ENCODE data around the gene MBOAT1. TPM values are rescaled to one million over a fixed set of nuclear protein-coding genes. Genes with fewer than 3 reads are reported as not detected.

MBOAT1 gene
- total and polyA plus RNA-seq, 11 donors, result 2.1 to 14.4 (median 3.3) TPM

DNA sequence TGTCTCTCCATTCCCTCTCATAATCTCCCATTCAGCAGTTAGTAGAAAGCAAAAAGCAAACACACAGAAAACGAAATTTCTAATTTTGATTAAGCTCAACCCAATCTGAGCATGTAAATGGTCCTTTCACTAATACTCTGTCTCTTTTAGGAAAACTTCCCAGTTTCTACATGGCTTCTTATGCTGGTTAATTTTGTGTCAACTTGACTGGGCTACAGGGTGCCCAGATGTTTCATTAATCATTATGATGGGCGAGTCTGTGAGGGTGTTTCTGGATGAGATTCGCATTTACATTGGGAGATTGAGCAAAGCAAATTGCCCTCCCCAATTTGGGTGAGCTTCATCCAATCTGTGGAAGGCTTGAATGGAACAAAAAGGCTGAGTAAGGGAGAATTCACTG is 142.2 kb downstream of the MBOAT1 start:
- ATAC-seq, result no peak
- 86 to 91% (median 89%) methylated on average over 3 of the region's 3 CpGs for WGBS, 4 donors
- Histone ChIP-seq H3K4me1 (no peaks in the 10 kb centered on the region), H3K36me3 (no peaks in the 10 kb centered on the region), H3K27me3 (no peaks in the 10 kb centered on the region), H3K4me3 (no peak overlapping the region), H3K9me3 (peaks cover 0 to 18% (median 0%) of the 10 kb centered on the region in 12 donors), H3K27ac (no peak overlapping the region)
- no peak for DNase-seq
- TF ChIP-seq, protein P1, sequence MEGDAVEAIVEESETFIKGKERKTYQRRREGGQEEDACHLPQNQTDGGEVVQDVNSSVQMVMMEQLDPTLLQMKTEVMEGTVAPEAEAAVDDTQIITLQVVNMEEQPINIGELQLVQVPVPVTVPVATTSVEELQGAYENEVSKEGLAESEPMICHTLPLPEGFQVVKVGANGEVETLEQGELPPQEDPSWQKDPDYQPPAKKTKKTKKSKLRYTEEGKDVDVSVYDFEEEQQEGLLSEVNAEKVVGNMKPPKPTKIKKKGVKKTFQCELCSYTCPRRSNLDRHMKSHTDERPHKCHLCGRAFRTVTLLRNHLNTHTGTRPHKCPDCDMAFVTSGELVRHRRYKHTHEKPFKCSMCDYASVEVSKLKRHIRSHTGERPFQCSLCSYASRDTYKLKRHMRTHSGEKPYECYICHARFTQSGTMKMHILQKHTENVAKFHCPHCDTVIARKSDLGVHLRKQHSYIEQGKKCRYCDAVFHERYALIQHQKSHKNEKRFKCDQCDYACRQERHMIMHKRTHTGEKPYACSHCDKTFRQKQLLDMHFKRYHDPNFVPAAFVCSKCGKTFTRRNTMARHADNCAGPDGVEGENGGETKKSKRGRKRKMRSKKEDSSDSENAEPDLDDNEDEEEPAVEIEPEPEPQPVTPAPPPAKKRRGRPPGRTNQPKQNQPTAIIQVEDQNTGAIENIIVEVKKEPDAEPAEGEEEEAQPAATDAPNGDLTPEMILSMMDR (IDR thresholded peaks at IDR 0.05), result no peak
- no peak for TF ChIP-seq POLR2A (IDR thresholded peaks at IDR 0.05)
- intact Hi-C loops (cut with DNase I), result no loop called here

DNA sequence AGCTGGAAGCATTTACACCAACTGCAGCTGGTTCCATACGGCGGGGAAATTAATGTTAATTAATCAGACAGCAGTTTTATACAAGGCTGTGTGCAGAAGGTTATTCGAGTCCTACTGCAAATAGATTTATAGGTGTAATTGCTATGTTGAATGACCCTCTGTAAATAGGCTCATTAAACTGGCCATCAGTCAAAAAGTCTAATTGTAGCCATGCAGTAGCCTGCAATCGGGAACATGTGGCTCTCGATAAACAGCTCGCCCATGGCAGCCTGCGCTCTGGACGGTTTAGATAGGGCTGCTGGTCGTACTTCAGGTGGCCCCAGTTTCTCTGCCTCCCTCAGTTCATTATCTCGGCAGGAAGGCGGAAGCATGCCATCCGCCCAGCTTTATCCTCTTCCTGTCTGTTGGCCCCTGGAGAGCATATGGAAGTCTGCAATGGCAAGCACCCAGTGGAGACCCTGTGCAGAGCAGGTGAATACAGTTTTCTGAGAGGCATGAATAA is 143.2 kb downstream of the MBOAT1 start:
- WGBS, 4 donors, result 74 to 82% (median 79%) methylated on average over 11 to 12 of the region's 12 CpGs
- Histone ChIP-seq H3K4me1 (no peaks in the 10 kb centered on the region), H3K27me3 (no peaks in the 10 kb centered on the region), H3K4me3 (no peak overlapping the region), H3K36me3 (no peaks in the 10 kb centered on the region), H3K9me3 (peaks cover 0 to 18% (median 0%) of the 10 kb centered on the region in 12 donors), H3K27ac (no peak overlapping the region)
- TF ChIP-seq, protein P1 (IDR thresholded peaks at IDR 0.05), result no peak
- no peak for TF ChIP-seq POLR2A (IDR thresholded peaks at IDR 0.05)
- ATAC-seq (no peak), DNase-seq (no peak)
- intact Hi-C loops (cut with DNase I), result no loop called here

DNA sequence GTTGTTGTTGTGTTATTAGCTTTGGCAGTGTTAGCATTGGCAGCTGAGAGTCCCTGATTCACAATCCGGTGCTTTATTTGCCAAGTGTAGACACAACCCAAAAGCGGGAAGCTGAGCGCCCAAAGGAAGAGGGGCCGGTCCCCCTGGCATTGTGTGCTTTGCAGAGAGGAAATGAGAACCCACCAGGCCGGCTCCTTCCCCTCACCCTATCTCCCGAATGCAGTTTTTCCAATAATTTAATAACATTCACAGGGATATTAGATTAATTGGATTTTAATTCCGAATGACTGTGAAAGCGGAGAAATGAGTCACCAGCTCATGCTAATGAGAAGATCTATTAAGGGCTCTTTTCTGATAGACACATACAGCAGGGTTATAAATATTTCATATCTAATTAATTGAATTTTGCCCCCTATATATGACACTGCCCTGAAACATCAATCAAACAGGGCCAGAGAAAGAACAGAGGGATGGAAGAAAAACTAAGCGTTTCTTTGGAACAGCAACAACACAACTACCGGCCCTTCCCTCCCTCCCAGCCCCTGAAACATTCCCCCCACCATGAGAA is 143.8 kb downstream of the MBOAT1 start:
- peaks cover 0 to 18% (median 0%) of the 10 kb centered on the region in 12 donors for H3K9me3 ChIP-seq
- no peaks in the 10 kb centered on the region for H3K4me1 ChIP-seq
- WGBS, 4 donors, result 70 to 80% (median 73%) methylated on average over 10 of the region's 10 CpGs
- intact Hi-C loops (cut with DNase I), result no loop called here
- H3K27ac ChIP-seq, result no peak overlapping the region
- DNase-seq, result no peak
- H3K27me3 ChIP-seq, result no peaks in the 10 kb centered on the region
- H3K4me3 ChIP-seq, result no peak overlapping the region
- TF ChIP-seq, protein P1 (IDR thresholded peaks at IDR 0.05), result no peak
- TF ChIP-seq POLR2A (IDR thresholded peaks at IDR 0.05), result no peak
- H3K36me3 ChIP-seq, result no peaks in the 10 kb centered on the region
- ATAC-seq, result no peak

GRCh38 chr6:20061952-20062351 is 150.3 kb downstream of the MBOAT1 start:
- intact Hi-C loops (cut with DNase I), result no loop called here
- no peak for ATAC-seq
- no peak for DNase-seq
- Histone ChIP-seq H3K4me1 (no peaks in the 10 kb centered on the region), H3K27ac (no peak overlapping the region), H3K36me3 (no peaks in the 10 kb centered on the region), H3K9me3 (peaks cover 0 to 6% (median 0%) of the 10 kb centered on the region in 12 donors), H3K27me3 (no peaks in the 10 kb centered on the region), H3K4me3 (no peak overlapping the region)
- 80 to 88% (median 82%) methylated on average over 5 of the region's 5 CpGs for WGBS, 4 donors
- TF ChIP-seq POLR2A (IDR thresholded peaks at IDR 0.05), result no peak

DNA sequence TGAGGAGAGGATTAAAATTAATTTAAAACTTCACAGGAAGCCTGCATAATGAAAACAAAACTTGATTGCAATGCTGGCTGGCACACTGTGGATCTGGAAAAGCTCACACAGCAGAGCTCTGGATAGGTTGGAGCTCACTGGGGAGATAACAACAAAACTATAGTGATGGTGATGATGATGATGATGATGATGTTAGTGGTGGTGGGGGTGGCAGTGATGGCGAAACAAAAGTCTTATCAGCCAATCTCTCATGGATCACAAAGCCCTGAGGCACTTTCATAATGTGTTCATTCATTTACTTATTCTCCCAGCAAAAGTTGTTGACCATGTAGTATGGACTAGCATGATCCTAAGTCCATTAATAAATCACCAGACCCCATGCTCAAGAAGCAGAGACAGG is 152.0 kb downstream of the MBOAT1 start:
- Histone ChIP-seq H3K36me3 (no peaks in the 10 kb centered on the region), H3K9me3 (peaks cover 0 to 6% (median 0%) of the 10 kb centered on the region in 12 donors), H3K4me3 (no peak overlapping the region), H3K4me1 (no peaks in the 10 kb centered on the region), H3K27ac (no peak overlapping the region), H3K27me3 (no peaks in the 10 kb centered on the region)
- WGBS, 4 donors, result 81 to 91% (median 88%) methylated on average over 1 of the region's 1 CpG
- intact Hi-C loops (cut with DNase I), result no loop called here
- TF ChIP-seq, protein P1 (IDR thresholded peaks at IDR 0.05), result no peak
- no peak for TF ChIP-seq POLR2A (IDR thresholded peaks at IDR 0.05)
- DNase-seq (no peak), ATAC-seq (no peak)
